Activated CD8-positive, alpha-beta memory T cell treated with anti-CD3 and anti-CD28 coated beads for 4 hours (primary cell): ENCODE results near the gene FAIM2.
A peak's percentile ranks its signal among the peaks of the same experiment; 100 is the strongest.
"Not testable (repeated sequence)": the region's sequence is repeated elsewhere in the genome, so short reads cannot be mapped to it uniquely, and the experiment has no call there.

Source experiments
- DNase-seq, 2 donors: peaks; one replicate each; pipeline ENCODE4 v3.0.0-alpha.2; 2020; ENCODE audit warnings: low read depth in 2 of 2

FAIM2 gene

DNA sequence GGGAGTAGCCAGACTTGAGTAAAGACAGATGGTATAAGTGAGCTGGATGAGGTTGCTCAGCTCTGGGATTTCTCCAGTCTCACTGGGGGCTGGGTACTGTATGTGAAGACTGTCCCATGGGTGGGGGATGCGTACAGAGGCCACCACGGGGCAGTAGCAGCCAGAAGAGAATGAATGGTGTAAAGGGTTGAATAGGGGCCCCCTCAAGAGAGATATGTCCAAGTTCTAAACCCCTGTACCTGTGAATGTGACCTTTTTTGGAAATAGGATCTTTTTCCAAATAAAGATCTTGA is 39.0 kb downstream of the FAIM2 start:
- DNase-seq, result no peak

DNA sequence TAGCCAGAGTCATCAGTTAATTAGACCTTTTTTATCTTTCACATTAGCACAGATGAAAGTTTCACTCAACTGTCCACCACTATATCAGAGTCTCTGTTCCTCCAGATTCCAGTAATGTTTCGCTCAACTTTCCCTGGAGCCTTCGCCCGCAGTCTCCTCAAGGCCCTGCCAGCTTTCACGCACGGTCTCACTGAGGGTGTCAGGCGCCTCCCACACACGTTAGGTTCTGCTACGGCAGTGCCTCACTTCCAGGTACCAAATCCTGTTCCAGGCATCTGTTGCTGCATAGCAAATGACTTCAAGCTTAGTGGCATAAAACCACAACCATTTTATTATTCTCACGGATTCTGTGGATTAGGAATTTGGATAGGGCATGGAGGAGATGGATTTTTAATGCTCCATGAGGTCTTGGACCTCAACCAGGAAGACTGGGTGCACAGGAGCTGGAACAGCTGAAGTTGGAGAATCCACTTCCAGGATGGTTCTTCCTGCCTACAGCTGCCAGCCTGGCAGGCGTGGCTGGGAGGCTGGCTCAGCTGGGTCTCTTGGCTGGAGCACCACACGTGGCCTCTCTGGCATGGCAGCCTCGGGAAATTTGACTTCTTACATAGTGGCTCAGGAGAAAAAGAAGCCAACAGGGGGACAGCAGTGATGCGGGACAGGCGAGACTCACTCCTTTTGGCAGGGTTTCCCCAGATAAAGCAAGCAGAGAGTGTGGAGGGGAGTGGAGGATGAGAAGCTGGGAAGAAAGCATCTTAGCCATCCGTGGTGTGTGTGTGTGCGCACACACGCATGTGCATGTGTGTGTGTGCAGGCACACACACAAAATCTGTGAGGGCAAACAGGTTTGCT is 39.5 kb downstream of the FAIM2 start:
- DNase-seq, result no peak

GRCh38 chr12:49860921-49861320 is 42.8 kb downstream of the FAIM2 start:
- DNase-seq, result not testable (repeated sequence)

DNA sequence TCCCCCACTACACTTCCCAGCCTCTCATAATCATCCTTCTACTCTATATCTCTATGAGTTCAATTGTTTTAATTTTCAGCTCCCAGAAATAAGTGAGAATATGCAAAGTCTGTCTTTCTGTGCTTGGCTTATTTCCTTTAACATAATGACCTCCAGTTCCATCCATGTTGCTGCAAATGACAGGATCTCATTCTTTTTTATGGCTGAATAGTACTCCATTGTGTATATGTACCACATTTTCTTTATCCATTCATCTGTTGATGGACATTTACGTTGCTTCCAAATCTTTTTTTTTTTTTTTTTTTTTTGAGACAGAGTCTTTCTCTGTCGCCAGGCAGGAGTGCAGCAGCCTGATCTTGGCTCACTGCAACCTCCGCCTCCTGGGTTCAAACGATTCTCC is 47.8 kb downstream of the FAIM2 start:
- DNase-seq, result not testable (repeated sequence)

DNA sequence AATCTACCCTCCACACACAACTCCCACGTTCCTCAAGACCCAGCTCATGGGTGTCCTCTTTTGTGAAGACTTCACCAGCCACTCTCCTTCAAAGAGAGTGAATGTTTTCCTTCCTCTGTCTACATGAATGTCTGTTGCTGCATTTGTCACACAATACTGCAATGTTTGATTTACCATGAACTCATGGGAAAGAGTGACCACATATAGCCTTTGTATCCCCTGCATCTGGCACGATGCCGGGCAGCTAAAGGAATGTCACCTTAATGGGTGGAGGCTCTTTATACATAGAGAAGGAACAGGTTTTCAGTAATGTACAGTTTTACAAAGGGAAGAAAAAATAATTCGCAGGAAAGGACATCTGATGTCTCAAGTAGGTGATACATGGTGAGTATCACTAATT is 48.7 kb downstream of the FAIM2 start:
- DNase-seq, result no peak

- DNase-seq, result no peak
These were observed 50.0 kb downstream of the FAIM2 start for GRCh38 chr12:49853671-49854070.

GRCh38 chr12:49847161-49847560 is 56.5 kb downstream of the FAIM2 start:
- DNase-seq, result no peak

- no peak for DNase-seq
These were observed 57.7 kb downstream of the FAIM2 start for GRCh38 chr12:49846032-49846431.

DNA sequence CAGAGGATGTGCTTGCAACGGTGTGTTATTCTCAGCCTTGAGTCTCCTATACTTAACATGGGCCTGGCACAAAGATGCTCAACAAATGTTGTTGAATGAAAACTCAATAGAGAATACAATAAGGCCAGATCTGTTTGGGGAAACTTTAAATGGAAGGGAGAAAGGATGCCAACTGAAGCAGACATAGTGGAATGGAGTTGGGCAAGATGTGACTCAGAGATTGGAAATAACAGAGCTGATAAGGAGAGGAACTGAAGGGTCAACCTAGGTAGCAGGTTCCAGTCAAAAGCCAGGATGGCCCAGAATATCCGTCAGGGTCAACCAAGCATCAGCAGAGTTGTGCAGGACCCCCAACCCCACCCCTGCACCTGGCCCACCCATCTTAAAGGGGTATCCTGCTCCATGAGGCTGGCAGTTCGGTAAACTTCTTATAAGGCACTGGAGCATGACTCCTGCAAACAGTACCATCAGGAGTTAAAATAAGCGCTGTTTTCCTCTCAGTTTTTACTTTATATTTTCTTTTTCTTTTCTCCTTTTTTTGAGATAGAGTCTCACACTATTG is 59.7 kb downstream of the FAIM2 start:
- no peak for DNase-seq

GRCh38 chr12:49843411-49843810 is 60.3 kb downstream of the FAIM2 start:
- no peak for DNase-seq

DNA sequence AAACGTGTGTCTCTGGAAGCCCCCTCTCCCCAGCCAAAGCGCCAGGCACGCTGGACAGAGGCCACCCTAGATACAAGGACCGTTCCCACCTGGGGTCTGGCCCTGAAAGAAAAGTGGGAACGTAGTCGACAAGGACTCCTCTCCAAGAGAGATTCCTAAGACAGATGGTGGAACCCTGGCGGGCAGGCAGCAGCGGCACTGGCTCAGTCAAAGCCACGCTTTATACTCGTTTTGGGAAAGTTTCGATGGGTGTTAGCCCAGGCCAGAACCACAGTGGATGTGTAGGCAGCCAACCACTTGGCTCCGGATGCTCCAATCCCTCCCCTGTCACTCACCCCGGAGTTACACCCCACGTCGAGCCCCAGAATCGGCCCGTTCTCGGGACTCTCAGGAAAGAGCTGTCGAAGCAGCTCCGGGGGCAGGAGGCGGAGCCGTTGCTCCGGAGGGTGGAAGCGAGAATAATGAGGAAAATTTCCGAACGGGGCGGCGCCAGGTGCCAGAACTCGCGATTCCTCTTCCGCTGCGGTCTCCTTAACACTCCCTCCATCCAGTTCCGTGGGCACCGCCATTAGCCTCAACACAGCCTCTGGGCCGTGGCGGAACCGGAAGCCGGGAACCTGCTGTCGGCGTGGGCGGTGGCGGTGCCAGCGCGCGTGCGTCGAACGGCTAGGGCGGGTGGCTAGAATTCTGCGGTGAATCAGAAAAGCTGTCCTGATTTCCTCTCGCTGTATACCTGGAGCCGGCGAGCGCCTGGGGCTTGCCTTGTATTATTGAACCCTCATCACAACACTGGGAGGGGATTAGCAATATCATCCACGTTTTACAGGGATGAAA is 61.0 kb downstream of the FAIM2 start, which contains the start of gene BCDIN3D:
Gene BCDIN3D, minus strand, starts transcription at position 588 of the 834 bp plus-strand sequence. Its CDS starts 19 bp downstream, at position 569.
- peak; percentile 86 to 87 for DNase-seq

DNA sequence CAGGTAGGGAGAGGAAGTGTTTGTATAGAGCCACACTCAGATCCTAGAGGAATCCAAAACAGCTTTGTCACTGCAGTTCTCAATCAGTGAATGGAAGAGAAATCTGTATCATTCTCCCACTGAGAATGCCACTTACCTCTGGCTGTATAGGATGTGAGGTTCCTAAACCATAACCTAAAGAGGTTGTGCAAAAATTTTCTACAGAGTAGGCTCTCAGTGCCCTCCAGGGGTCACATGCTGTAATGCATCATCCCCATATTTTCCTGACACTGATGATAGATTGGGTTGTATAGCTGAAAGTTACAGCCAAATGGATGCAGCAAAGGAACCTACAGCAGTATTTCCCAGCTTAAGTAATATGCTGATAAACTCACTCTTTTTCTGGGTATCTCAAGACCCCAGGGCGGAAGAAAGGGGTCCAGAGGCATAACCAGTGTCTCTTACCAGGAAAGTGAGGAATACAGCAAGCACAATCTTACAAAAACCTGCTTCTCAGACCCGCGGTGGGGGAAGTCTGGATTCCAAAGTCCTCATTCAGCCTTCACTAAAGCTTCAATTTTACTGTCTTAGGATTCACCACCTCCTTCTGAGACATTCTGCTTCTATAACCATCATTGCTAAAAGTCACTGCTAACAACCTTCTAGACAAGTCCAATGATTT is 64.6 kb downstream of the FAIM2 start:
- DNase-seq, result no peak

GRCh38 chr12:49832836-49833421 is 70.8 kb downstream of the FAIM2 start:
- DNase-seq, result no peak

GRCh38 chr12:49831717-49832116 is 72.0 kb downstream of the FAIM2 start:
- DNase-seq, result no peak

GRCh38 chr12:49828133-49829091 is 75.3 kb downstream of the FAIM2 start, which contains the start of gene NCKAP5L:
Gene NCKAP5L (minus strand): TSS chr12:49828413. CDS start chr12:49804044, 24,369 bp downstream.
- DNase-seq, result peak; percentile 86 to 89

- DNase-seq, result peak; percentile 13
These were observed 76.2 kb downstream of the FAIM2 start for GRCh38 chr12:49827401-49828099.

DNA sequence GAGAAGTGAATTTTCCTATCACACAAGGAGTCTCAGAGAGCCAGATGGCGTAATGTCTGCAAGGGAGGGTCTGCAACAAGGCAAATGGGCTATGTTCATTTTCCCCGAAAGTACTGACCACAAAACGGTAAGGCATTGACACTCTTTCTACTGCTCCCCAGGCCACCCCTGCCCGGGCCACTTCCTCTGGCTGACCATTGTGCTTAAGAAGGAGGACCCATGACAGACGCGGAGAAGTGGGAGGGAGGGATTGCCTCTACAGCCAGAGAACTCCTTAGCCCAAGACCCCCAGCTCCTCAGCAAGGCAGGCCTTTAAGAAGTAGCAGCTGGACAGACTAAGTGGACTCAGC is 76.7 kb downstream of the FAIM2 start:
- DNase-seq, result no peak

DNA sequence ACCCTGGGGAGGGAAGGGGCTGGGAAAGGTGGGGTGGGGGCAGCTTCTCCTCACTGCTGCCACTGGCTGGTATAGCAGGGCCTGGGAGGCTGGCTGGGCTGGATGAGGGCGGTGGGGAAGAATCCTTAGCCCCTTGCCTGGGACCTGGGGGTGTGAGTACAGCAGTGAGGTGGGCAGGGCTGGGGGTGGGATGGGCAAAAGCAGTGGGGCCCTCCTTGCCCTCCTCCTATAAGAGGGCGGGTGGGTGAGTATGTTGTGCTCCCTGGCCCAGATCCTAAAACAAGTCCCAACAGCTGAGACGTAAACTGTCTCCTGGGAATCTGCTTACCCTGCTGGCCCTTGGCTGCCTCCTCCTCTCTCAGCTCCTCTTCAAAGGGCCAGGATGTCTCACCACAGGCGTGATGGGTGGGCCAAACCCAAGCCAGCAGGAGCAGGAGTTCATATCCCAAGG is 77.7 kb downstream of the FAIM2 start:
- no peak for DNase-seq

- no peak for DNase-seq
These were observed 78.2 kb downstream of the FAIM2 start for GRCh38 chr12:49825360-49825970.
